Neutrophil (primary cell): Measurements from ENCODE around the gene UBE3D.

ENCODE experiments used
- H3K27ac ChIP-seq: fragments of 200-600 bp; sonication (generic); 2 replicates; pipeline ENCODE4 v1.5.1; 2016; ENCODE audit warnings: mild to moderate bottlenecking, moderate library complexity
- H3K27me3 ChIP-seq: fragments of 200-600 bp; sonication (generic); 2 replicates; pipeline ENCODE4 v1.6.0; 2016; ENCODE audit warnings: mild to moderate bottlenecking
- H3K36me3 ChIP-seq: fragments of 200-600 bp; sonication (generic); 2 replicates; pipeline ENCODE4 v1.5.1; 2017
- H3K4me1 ChIP-seq, 2 experiments: fragments of 200-600 bp in 1 of 2; sonication (generic) in 1 of 2; 1 replicate in 1 of 2; 2 replicates in 1 of 2; pipeline versions ENCODE4 v1.5.1 to v1.6.1; 2013 to 2016; ENCODE audit warnings: low read depth in 1 of 2, low read length in 1 of 2, mild to moderate bottlenecking in 1 of 2, moderate library complexity in 1 of 2; ENCODE audit not compliant: control insufficient read depth in 1 of 2, insufficient read depth in 1 of 2
- H3K4me3 ChIP-seq, 2 experiments: fragments of 200-600 bp in 1 of 2; sonication (generic) in 1 of 2; 1 replicate in 1 of 2; 2 replicates in 1 of 2; pipeline ENCODE4 v1.5.1; 2013 to 2016; ENCODE audit warnings: low read depth in 1 of 2, low read length in 1 of 2, mild to moderate bottlenecking in 1 of 2, moderate library complexity in 1 of 2
- H3K9me3 ChIP-seq: fragments of 200-600 bp; sonication (generic); 2 replicates; pipeline ENCODE4 v1.5.1; 2016
- TF ChIP-seq, protein P1 (sequence below): fragments of 200-600 bp; sonication (generic); IDR thresholded peaks from 2 replicates; pipeline ENCODE4 v1.5.1; 2016; ENCODE audit warnings: antibody characterized with exemption

Gene UBE3D

DNA sequence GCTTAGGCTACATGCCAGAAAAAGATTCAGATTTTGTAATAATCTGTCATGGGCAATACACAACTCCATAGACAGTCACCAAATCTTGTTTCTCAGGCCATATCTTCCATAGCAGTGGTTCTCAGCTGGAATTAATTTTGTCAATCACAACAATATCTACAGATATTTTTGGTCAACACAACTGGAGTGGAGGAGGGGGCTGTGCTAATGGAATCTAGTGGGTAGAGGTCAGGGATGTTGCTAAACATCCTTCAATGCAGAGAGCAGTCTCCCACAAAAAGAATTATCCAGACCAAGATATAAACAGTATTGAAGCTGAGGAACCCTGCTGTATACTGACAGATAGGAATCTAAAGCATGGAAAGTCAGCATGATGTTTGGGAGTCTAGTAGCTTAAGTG is 174.6 kb downstream of the UBE3D start:
- H3K9me3 ChIP-seq, result no peaks in the 10 kb centered on the region
- no peaks in the 10 kb centered on the region for H3K4me1 ChIP-seq
- TF ChIP-seq, protein P1, sequence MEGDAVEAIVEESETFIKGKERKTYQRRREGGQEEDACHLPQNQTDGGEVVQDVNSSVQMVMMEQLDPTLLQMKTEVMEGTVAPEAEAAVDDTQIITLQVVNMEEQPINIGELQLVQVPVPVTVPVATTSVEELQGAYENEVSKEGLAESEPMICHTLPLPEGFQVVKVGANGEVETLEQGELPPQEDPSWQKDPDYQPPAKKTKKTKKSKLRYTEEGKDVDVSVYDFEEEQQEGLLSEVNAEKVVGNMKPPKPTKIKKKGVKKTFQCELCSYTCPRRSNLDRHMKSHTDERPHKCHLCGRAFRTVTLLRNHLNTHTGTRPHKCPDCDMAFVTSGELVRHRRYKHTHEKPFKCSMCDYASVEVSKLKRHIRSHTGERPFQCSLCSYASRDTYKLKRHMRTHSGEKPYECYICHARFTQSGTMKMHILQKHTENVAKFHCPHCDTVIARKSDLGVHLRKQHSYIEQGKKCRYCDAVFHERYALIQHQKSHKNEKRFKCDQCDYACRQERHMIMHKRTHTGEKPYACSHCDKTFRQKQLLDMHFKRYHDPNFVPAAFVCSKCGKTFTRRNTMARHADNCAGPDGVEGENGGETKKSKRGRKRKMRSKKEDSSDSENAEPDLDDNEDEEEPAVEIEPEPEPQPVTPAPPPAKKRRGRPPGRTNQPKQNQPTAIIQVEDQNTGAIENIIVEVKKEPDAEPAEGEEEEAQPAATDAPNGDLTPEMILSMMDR, result no peak
- no peaks in the 10 kb centered on the region for H3K27me3 ChIP-seq
- no peaks in the 10 kb centered on the region for H3K36me3 ChIP-seq
- no peak overlapping the region for H3K27ac ChIP-seq
- H3K4me3 ChIP-seq, result no peak overlapping the region

- Histone ChIP-seq H3K4me1 (no peaks in the 10 kb centered on the region), H3K4me3 (no peak overlapping the region), H3K36me3 (no peaks in the 10 kb centered on the region), H3K27ac (no peak overlapping the region), H3K27me3 (no peaks in the 10 kb centered on the region), H3K9me3 (no peaks in the 10 kb centered on the region)
- TF ChIP-seq, protein P1, result no peak
Measured at GRCh38 chr6:82890240-82890639, 175.4 kb downstream of the UBE3D start.

- TF ChIP-seq, protein P1, result no peak
- Histone ChIP-seq H3K9me3 (no peaks in the 10 kb centered on the region), H3K4me1 (no peaks in the 10 kb centered on the region), H3K36me3 (no peaks in the 10 kb centered on the region), H3K27me3 (no peaks in the 10 kb centered on the region), H3K4me3 (no peak overlapping the region), H3K27ac (no peak overlapping the region)
Measured at GRCh38 chr6:82889143-82889542, 176.5 kb downstream of the UBE3D start.

GRCh38 chr6:82882363-82883023 is 183.1 kb downstream of the UBE3D start:
- no peaks in the 10 kb centered on the region for H3K4me1 ChIP-seq
- no peaks in the 10 kb centered on the region for H3K9me3 ChIP-seq
- H3K4me3 ChIP-seq, result no peak overlapping the region
- TF ChIP-seq, protein P1, result no peak
- H3K36me3 ChIP-seq, result no peaks in the 10 kb centered on the region
- H3K27me3 ChIP-seq, result no peaks in the 10 kb centered on the region
- no peak overlapping the region for H3K27ac ChIP-seq

DNA sequence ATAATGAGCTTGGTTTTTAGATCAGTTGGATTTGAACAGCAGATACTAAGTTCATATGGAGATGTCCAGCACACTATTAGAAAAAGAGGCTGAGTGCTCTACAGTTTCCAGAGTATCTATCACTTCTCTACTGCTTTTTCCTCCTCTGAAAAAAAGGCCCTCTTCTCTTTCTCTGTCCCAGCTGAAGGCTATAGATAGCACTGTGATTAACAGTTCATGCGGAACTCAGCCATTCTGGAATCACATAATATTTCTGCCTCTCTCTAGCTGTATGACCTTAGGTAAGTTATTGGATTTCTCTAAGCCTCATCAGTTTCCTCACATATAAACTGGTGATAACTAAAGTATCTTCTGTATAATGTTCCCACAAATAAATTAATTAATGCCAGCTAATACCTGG is 184.1 kb downstream of the UBE3D start:
- H3K9me3 ChIP-seq, result no peaks in the 10 kb centered on the region
- TF ChIP-seq, protein P1, result no peak

More for the DNA sequence above, 184.1 kb downstream of the UBE3D start:
- Histone ChIP-seq H3K4me3 (no peak overlapping the region), H3K27ac (no peak overlapping the region), H3K27me3 (no peaks in the 10 kb centered on the region), H3K36me3 (no peaks in the 10 kb centered on the region), H3K4me1 (no peaks in the 10 kb centered on the region)
